Skeletal muscle satellite cell (primary cell): Measurements from ENCODE around the gene PCDHGB3. TPM values are rescaled to one million over a fixed set of nuclear protein-coding genes. Genes with fewer than 3 reads are reported as not detected.
A peak's percentile ranks its signal among the peaks of the same experiment; 100 is the strongest.
"Not testable (repeated sequence)": the region's sequence is repeated elsewhere in the genome, so short reads cannot be mapped to it uniquely, and the experiment has no call there.

ENCODE experiments used
- H3K27me3 ChIP-seq: 2 replicates; pipeline ENCODE4 v1.7.0; 2013; ENCODE audit warnings: low read length; ENCODE audit not compliant: control insufficient read depth, insufficient read depth
- H3K36me3 ChIP-seq: 2 replicates; pipeline ENCODE4 v1.7.0; 2013; ENCODE audit warnings: mild to moderate bottlenecking, control low read depth, low read length; ENCODE audit not compliant: insufficient read depth
- H3K4me1 ChIP-seq: 2 replicates; pipeline ENCODE4 v1.7.0; 2013; ENCODE audit warnings: low read length; ENCODE audit not compliant: control insufficient read depth, insufficient read depth
- H3K4me2 ChIP-seq: 2 replicates; pipeline ENCODE4 v1.7.0; 2013; ENCODE audit warnings: mild to moderate bottlenecking, low read length
- H3K4me3 ChIP-seq: 2 replicates; pipeline ENCODE4 v1.7.0; 2013; ENCODE audit warnings: low read length
- H3K9ac ChIP-seq: 2 replicates; pipeline ENCODE4 v1.7.0; 2013; ENCODE audit warnings: mild to moderate bottlenecking, low read depth, low read length, moderate library complexity
- H3K9me3 ChIP-seq: replicated peaks from 2 replicates; pipeline ENCODE4 v1.7.0; 2013; ENCODE audit warnings: mild to moderate bottlenecking, control low read depth, low read length
- total RNA-seq: library from RNA; depleted of rRNA; stranded (reverse); fragments of >200 nt; gene quantifications from 2 replicates; pipeline ENCODE4 v1.2.3, GENCODE V29; 2012; rRNA removed

The PCDHGB3 gene
- 3.1 and 3.3 TPM in 2 replicates for total RNA-seq

DNA sequence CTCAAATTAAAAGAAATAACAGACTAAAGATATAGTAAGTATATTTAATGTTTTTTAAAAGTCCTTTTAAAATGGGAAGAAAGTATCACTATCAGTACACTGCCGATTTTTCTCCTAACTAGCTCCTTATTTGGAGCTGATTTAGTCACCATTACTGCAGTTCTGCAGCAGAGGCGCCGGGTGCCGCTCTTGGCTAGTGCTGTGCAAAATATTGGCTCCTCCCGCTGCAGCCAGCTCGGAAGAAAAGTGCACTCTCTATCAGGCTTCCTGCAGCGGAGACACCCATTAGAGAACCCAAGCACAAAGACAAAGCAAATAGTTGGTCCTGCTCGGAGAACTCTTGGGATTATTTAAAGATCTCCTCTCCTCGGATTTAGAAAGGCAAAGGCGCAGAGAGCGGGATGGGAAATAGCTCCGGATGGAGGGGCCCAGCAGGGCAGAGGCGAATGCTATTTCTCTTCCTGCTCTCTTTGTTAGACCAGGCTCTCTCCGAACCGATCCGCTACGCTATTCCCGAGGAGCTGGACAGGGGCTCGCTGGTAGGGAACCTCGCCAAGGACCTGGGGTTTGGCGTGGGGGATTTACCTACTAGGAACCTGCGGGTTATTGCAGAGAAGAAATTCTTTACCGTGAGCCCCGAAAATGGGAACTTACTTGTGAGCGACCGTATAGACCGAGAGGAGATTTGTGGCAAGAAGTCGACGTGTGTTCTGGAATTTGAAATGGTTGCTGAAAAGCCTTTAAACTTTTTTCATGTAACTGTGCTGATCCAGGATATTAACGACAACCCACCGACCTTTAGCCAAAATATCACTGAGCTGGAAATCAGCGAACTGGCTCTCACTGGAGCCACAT is at the start of gene PCDHGB3:
PCDHGB3 (plus strand) TSS at position 249 of the 855 bp plus-strand sequence; CDS start at position 402, 153 bp downstream.
- H3K9ac ChIP-seq: no peak within 1 kb of the TSS
- peaks cover 3% of the 10 kb centered on the region for H3K36me3 ChIP-seq
- peak within 1 kb of the TSS; percentile 43 for H3K4me3 ChIP-seq
- peaks cover 45% of the 10 kb centered on the region for H3K9me3 ChIP-seq
- H3K27me3 ChIP-seq: no peaks in the 10 kb centered on the region
- H3K4me1 ChIP-seq: no peaks in the 10 kb centered on the region
- H3K4me2 ChIP-seq: peak within 1 kb of the TSS; percentile 69

DNA sequence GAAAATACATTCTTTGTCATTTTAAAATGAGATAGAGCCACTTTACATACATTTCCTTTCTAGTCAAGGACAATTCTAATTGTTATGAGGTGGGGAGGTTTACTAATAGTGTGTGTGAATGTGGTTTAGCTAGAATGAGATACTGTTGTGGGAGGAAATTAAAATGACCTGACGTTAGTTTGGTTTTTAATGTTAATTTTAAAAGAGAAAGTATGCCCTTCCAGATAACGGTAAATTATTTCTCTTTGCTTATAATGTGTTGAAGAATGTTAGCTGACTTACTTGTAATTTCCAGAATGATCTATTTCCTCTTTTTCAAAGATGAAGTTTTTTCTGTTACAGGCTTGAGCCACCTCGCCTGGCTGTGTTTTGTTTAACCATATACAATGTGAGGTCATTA is 47.8 kb upstream of the PCDHGB3 start:
- Histone ChIP-seq H3K9ac (no peak overlapping the region), H3K4me2 (no peak overlapping the region), H3K27me3 (no peaks in the 10 kb centered on the region), H3K4me3 (no peak overlapping the region), H3K4me1 (no peaks in the 10 kb centered on the region), H3K36me3 (peaks cover 23% of the 10 kb centered on the region), H3K9me3 (peaks cover 20% of the 10 kb centered on the region)

DNA sequence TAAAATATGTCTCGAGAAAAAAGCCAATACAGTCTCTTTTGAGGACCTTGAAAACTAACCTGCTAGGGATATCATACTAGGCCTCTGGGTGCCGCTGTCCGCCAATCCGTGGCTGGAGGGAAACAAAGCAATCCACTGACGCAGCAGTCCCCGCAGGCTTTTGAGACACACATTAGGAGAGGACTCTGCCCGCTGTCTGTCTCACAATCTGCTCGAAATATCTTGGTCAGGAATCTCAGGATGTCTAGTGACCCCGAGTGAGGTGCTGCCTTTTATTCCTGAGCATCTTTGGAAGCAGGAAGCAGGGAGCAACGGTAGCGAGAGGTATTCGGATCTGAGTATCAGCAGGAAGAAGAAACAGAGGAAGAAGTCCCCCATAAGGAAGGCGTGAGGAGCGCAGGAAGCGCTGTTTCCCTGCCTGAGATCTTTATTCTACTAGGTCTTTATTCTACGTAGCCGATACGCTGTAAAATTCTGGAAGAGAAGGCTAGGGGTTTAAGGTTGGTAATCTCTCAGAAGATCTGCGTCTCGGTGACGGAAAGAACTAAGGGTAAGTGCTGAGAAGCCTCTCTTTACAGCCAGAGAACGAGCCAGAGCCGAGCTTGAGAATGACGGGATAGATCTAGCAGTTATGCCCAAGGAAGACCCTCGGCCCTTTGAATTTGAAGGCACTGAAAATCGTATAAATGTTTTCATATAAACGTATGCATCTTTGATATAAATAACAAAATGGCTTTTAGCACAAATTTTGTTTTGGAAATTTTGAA is 43.8 kb upstream of the PCDHGB3 start:
- no peaks in the 10 kb centered on the region for H3K27me3 ChIP-seq
- no peaks in the 10 kb centered on the region for H3K4me1 ChIP-seq
- peak overlapping the region; percentile 85 for H3K4me2 ChIP-seq
- H3K9ac ChIP-seq: peak overlapping the region; percentile 80
- peak overlapping the region; percentile 70 for H3K4me3 ChIP-seq
- no peaks in the 10 kb centered on the region for H3K36me3 ChIP-seq
- H3K9me3 ChIP-seq: peaks cover 4% of the 10 kb centered on the region

DNA sequence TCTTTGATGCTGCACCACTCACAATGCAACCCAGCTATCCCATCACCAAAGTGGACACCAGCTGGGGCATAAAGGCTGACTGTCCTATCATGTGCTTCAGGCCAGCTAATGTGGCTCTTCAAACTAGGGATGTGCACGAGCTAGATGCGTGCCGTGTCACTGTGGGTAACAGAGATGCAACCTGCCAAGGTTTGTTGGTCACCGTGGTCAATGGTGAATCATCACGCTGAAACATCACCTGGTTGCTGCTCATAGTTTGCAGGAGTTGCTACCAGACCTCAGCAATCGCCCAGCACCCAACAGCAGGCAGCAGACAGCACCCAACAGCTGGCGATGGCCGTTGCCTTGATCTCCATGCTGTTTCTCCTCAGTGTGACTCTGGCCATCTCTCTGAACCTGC is 41.8 kb upstream of the PCDHGB3 start:
- Histone ChIP-seq H3K4me3 (no peak overlapping the region), H3K4me2 (no peak overlapping the region), H3K9me3 (peaks cover 7% of the 10 kb centered on the region), H3K9ac (no peak overlapping the region), H3K36me3 (no peaks in the 10 kb centered on the region), H3K4me1 (no peaks in the 10 kb centered on the region), H3K27me3 (no peaks in the 10 kb centered on the region)

DNA sequence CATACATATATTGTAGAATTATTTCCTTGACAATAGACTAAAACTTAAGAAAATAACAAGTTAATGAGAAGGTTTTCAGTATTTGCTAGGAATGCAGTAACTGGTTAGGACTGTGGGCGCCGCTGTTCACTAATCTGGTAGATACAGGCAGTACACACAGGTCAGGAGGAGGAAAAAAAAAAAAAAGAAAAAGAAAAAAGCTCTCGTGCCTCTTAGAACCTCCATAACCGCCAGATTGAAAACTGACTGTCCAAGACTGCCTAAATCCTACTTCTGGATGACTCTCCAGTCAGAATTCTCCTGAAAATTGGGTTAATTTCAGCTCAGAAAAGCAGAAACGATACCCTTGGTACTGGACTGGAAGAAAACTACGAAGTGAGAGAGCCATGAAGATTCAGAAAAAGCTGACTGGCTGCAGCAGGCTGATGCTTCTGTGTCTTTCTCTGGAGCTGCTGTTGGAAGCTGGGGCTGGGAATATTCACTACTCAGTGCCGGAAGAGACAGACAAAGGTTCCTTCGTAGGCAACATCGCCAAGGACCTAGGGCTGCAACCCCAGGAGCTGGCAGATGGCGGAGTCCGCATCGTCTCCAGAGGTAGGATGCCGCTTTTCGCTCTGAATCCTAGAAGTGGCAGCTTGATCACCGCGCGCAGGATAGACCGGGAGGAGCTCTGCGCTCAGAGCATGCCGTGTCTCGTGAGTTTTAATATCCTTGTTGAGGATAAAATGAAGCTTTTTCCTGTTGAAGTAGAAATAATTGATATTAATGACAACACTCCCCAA is 39.6 kb upstream of the PCDHGB3 start, which contains the start of gene PCDHGA1:
PCDHGA1 (plus strand) TSS at position 216 of the 782 bp plus-strand sequence.
- H3K27me3 ChIP-seq: no peaks in the 10 kb centered on the region
- H3K4me2 ChIP-seq: peak within 1 kb of the TSS; percentile 75
- peak within 1 kb of the TSS; percentile 60 for H3K4me3 ChIP-seq
- H3K9ac ChIP-seq: peak within 1 kb of the TSS; percentile 67
- H3K4me1 ChIP-seq: no peaks in the 10 kb centered on the region
- no peaks in the 10 kb centered on the region for H3K36me3 ChIP-seq
- H3K9me3 ChIP-seq: peaks cover 7% of the 10 kb centered on the region

DNA sequence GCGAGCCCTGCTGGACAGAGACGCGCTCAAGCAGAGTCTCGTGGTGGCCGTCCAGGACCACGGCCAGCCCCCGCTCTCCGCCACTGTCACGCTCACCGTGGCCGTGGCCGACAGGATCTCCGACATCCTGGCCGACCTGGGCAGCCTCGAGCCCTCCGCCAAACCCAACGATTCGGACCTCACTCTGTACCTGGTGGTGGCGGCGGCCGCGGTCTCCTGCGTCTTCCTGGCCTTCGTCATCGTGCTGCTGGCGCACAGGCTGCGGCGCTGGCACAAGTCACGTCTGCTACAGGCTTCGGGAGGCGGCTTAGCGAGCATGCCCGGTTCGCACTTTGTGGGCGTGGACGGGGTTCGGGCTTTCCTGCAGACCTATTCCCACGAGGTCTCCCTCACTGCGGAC is 37.5 kb upstream of the PCDHGB3 start:
- H3K9ac ChIP-seq, H3K36me3 ChIP-seq, H3K4me2 ChIP-seq, H3K27me3 ChIP-seq, H3K4me3 ChIP-seq, H3K4me1 ChIP-seq: not testable (repeated sequence)
- peaks cover 11% of the 10 kb centered on the region for H3K9me3 ChIP-seq

DNA sequence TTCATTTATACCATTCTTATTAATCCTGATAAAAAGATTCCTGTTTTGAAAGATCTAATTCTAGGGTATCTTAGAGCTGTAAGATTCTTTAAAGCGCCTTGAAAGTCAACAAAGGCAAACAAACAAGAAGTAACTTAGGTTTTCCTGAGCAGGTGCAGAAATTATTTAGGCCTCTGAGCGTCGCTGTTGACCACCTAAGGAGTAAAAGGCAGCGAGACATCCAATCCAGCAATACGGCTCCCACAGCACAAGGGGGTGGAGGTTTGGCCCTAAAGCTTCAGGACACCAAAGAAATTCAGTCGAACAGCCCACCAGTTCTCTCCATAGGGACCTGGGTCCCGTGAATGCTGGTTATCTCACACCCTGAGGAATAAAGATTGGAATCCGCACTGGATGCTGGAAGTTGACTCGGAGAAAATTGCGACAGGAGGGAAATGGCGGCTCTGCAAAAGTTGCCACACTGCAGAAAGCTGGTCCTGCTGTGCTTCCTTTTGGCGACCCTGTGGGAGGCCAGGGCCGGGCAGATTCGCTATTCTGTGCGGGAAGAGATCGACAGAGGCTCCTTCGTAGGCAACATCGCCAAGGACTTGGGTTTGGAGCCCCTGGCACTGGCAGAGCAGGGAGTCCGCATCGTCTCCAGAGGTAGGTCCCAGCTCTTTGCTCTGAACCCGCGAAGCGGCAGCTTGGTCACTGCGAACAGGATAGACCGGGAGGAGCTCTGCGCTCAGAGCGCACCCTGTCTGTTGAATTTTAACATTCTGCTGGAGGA is 31.3 kb upstream of the PCDHGB3 start, which contains the start of gene PCDHGA2:
PCDHGA2 (plus strand) TSS at position 223 of the 769 bp plus-strand sequence.
- Histone ChIP-seq H3K27me3 (no peaks in the 10 kb centered on the region), H3K4me1 (no peaks in the 10 kb centered on the region), H3K4me2 (peak within 1 kb of the TSS; percentile 54), H3K9me3 (peaks cover 13% of the 10 kb centered on the region), H3K36me3 (no peaks in the 10 kb centered on the region), H3K9ac (peak within 1 kb of the TSS; percentile 33), H3K4me3 (peak within 1 kb of the TSS; percentile 50)

DNA sequence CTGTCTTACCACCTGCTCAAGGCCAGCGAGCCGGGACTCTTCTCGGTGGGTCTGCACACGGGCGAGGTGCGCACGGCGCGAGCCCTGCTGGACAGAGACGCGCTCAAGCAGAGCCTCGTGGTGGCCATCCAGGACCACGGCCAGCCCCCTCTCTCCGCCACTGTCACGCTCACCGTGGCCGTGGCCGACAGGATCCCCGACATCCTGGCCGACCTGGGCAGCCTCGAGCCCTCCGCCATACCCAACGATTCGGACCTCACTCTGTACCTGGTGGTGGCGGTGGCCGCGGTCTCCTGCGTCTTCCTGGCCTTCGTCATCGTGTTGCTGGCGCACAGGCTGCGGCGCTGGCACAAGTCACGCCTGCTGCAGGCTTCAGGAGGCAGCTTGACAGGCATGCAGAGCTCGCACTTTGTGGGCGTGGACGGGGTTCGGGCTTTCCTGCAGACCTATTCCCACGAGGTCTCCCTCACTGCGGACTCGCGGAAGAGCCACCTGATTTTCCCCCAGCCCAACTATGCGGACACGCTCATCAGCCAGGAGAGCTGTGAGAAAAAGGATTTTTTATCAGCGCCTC is 29.2 kb upstream of the PCDHGB3 start:
- H3K4me2 ChIP-seq, H3K4me3 ChIP-seq, H3K9ac ChIP-seq, H3K4me1 ChIP-seq, H3K27me3 ChIP-seq, H3K36me3 ChIP-seq: not testable (repeated sequence)
- peaks cover 30% of the 10 kb centered on the region for H3K9me3 ChIP-seq

DNA sequence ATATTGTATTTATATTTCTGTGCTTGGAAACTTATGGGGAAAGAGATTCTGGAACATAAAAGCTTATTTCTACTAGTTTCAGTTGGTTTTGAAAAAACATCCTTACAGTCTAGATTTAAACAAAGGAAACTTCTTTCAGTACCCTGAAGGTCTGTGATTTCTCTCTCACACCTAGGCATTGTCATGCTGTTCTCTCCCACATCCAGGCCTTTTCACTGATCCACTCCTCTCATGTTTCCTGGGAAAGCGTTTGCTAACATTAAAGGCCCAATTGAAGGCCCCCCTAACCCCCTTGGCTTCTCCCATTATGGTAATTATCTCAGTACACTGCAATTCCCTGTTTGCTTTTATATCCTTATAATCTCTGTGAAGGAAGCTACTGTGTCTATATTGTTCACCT is 27.3 kb upstream of the PCDHGB3 start:
- H3K9me3 ChIP-seq: peaks cover 25% of the 10 kb centered on the region
- no peak overlapping the region for H3K4me2 ChIP-seq
- no peaks in the 10 kb centered on the region for H3K36me3 ChIP-seq
- H3K27me3 ChIP-seq: no peaks in the 10 kb centered on the region
- no peak overlapping the region for H3K9ac ChIP-seq
- no peaks in the 10 kb centered on the region for H3K4me1 ChIP-seq
- H3K4me3 ChIP-seq: no peak overlapping the region

DNA sequence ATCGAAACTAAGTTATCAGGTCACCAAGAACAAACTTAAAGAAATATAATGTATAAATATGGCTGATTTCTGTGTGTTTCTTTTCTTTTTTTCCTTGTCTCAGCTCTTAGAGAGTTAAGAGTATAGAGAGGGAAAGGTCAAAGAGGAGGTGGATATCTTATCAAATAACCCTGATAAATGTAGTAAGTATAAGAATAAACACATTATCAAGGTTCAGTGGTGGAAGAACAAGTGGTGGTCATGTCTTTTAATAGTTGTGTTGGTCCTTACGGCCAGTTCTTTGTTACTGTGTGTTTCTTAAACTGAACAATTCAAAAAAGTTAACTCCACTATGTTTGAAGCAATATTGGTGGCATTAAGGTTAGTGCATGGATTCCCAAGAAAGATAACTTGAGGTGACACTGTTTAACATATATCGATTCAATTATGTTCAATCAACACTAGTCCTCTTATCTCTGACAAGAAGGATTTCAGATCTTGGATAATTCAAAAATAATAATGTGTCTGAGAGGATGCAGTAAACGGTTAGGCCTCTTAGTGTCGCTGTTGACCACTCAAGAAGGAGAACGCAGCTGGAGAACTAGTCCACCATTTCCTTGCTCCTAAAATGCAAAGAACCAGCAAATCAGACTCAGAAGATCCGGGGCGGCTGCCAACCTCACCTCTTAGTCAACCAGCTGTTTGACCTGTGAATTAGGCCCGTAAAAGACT is 26.6 kb upstream of the PCDHGB3 start, which contains the start of gene PCDHGA3:
PCDHGA3 (plus strand) TSS at position 588 of the 711 bp plus-strand sequence. CDS start 205 bp downstream, outside the sequence.
- Histone ChIP-seq H3K4me1 (no peaks in the 10 kb centered on the region), H3K27me3 (no peaks in the 10 kb centered on the region), H3K9me3 (peaks cover 25% of the 10 kb centered on the region), H3K36me3 (no peaks in the 10 kb centered on the region), H3K9ac (peak within 1 kb of the TSS; percentile 44), H3K4me3 (peak within 1 kb of the TSS; percentile 65), H3K4me2 (peak within 1 kb of the TSS; percentile 63)
